GM18502 (cell line): Measurements from ENCODE around the gene EDNRA.
A peak's percentile ranks its signal among the peaks of the same experiment; 100 is the strongest.

Experiments used
- ATAC-seq: cut with Tn5 transposase; IDR thresholded peaks from one replicate; pipeline ENCODE4 v1.9.1; 2021; ENCODE audit warnings: mild to moderate bottlenecking; ENCODE audit not compliant: unreplicated experiment, poor library complexity

The EDNRA gene

DNA sequence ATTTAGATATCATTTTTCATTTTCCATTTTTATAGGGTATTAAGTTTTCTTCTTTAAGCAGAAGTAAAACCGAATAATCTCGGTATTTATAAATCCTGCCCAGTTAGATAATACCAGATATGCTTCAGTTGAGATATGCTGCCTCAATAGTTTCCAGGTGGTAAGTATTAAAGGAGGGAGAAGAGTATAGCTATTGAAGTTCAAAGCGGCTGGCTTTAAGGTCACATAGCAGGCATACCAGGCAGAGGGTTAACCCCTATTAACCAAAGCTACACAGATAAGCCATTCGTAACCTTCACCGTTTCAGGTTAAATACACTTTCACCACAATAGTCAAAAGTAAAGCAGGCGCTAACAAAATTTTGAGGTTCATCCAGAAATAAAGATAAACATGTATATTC is 54.2 kb downstream of the EDNRA start:
- ATAC-seq: no peak

- no peak for ATAC-seq
Measured at GRCh38 chr4:147538711-147539110, 57.8 kb downstream of the EDNRA start.

- ATAC-seq: no peak
Measured at GRCh38 chr4:147539959-147540358, 59.1 kb downstream of the EDNRA start.

DNA sequence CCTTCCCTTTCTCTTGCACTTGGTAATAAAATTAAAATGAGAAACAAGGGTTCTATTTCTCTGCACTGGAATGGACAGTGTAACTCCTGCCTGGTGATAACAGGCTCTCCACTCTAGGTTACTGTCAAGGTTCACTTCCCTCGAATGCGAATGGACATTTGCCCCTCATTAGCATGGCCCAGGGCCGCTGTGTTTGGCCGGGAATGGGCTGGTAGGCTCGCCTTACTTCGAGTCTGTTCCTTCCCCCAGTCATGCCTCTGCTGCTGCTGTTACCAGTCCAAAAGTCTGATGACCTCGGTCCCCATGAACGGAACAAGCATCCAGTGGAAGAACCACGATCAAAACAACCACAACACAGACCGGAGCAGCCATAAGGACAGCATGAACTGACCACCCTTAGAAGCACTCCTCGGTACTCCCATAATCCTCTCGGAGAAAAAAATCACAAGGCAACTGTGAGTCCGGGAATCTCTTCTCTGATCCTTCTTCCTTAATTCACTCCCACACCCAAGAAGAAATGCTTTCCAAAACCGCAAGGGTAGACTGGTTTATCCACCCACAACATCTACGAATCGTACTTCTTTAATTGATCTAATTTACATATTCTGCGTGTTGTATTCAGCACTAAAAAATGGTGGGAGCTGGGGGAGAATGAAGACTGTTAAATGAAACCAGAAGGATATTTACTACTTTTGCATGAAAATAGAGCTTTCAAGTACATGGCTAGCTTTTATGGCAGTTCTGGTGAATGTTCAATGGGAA is 61.5 kb downstream of the EDNRA start:
- ATAC-seq: no peak

GRCh38 chr4:147543034-147543433 is 62.1 kb downstream of the EDNRA start:
- ATAC-seq: no peak

DNA sequence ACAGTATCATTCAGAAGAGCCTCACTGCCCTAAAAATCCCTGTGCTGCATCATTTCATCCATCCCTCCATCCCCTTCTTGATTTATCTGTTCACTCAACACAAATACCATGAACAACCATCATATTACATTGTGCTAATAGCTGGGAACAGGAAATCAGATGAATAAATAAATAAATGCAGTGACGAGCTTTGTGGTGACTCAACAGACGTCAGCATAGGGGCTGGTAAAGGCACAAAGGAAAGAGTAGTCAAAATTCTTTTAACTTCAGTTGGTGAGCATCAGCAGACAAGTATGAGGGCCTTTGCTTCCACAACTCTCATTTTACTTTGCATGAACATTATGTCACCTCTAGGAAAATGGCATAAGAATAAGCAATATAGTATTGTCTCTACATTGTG is 65.5 kb downstream of the EDNRA start:
- no peak for ATAC-seq

GRCh38 chr4:147547314-147548056 is 66.6 kb downstream of the EDNRA start:
- peak; percentile 45 for ATAC-seq

DNA sequence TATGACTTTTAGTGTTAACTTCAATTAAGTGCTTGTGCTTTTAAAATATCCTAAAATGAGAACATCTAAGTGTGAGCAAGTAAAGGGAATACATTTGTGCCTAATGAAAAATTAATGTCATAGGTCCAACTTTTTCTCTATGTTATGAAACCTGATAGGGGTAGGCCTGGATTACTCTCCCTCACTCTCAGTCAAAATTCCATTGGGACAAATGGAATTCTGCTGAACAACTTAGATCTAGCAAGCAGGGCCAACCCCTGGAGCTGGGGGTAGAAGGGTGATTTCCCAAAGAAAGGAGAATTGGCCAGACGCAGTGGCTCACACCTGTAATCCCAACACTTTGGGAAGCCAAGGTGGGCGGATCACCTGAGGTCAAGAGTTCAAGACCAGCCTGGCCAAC is 67.4 kb downstream of the EDNRA start:
- no peak for ATAC-seq

- peak; percentile 85 for ATAC-seq
Measured at GRCh38 chr4:147550626-147551246, 69.8 kb downstream of the EDNRA start.

GRCh38 chr4:147560625-147561024 is 79.7 kb downstream of the EDNRA start:
- no peak for ATAC-seq

GRCh38 chr4:147566762-147567161 is 85.9 kb downstream of the EDNRA start:
- ATAC-seq: no peak

DNA sequence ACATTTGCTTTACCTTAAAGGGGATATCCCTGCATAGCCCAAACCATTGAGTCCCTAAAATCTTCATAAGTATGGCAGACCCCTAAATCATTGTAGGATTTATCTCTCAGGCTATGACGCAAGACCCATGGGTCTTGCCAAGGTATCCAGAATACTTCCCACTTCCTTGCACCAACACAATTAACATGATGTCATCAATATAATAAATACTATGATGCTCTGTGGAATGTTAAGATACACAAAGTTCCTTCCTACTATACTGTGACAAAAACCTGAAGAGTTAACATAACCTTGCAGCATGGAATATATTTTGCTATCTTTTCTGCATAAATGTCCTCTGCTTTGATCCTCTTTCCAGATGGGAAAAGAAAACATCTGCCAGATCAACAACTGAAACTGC is 86.4 kb downstream of the EDNRA start:
- ATAC-seq: no peak

GRCh38 chr4:147570616-147571015 is 89.7 kb downstream of the EDNRA start:
- no peak for ATAC-seq

- ATAC-seq: no peak
Measured at GRCh38 chr4:147571036-147571770, 90.3 kb downstream of the EDNRA start.

- no peak for ATAC-seq
Measured at GRCh38 chr4:147576084-147576483, 95.2 kb downstream of the EDNRA start.

DNA sequence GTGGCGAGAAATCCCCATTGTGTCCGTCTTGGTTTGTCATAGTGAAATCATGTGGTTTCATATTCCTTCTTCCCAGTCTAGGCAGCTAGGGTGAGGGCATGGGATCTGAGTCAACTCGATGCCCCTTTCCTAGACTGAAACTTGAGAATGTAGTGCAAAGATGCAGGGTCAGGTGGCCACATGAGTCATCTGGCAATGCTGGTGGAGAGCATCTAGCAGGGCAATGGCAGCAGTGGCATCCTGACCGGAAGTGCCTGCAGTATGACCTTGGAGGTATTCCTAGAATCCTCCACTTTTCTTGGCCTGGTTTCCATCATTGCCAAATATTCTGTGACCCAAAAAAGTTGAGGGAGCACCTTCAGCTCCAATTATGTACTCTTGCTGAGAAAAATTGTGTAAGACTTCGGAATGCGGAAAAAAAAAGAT is 97.2 kb downstream of the EDNRA start:
- ATAC-seq: no peak

DNA sequence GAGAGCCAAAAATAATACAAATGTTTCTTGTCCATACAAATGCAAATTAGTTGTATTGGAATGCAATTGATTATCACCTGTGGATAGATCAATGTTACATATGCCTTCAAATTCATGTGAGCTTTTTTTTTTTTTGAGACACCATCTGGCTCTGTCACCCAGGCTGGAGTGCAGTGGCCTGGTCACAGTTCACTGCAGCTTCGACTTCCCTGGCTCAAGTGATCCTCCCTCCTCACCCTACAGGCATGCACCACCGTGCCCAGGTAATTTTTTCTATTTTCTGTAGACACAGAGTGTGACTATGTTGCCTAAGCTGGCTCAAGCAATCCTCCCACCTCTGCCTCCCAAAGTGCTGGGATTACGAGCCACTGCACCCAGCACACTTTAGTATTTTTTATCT is 97.7 kb downstream of the EDNRA start:
- ATAC-seq: no peak

GRCh38 chr4:147580396-147580795 is 99.5 kb downstream of the EDNRA start:
- no peak for ATAC-seq

- ATAC-seq: no peak
Measured at GRCh38 chr4:147581606-147582350, 100.9 kb downstream of the EDNRA start.
